ENCODE measurements around the gene MSL2.
"Not testable (repeated sequence)": the region's sequence is repeated elsewhere in the genome, so short reads cannot be mapped to it uniquely, and the experiment has no call there.

MSL2 gene

DNA sequence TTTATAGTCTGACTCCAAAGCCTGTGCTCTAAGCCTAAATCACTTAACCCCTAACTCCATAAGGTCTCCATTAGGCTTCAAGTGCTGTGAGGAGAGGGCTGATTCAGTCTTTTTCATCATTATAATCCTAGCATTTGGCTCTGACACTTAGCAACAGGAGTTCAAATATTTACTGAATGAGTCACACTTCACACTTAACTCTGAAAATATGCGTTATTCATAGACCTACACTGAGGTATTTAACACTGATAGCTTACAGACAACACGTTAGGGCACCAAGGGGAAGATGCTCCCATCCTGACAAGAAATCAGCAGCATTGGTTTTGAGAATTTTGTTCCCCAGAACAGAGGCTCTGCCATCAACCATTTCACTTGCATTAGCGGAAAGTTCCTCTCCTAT, 53.5 kb downstream of the MSL2 start:
- Histone ChIP-seq H3K9ac (ENCODE audit: low read length in 2 of 2) (no peak overlapping the region), H3K9me3 (ENCODE audit: control insufficient read depth in 2 of 2, low read length in 2 of 2) (no peaks in the 10 kb centered on the region), H3K36me3 (ENCODE audit: control insufficient read depth in 2 of 2, insufficient read depth in 2 of 2, low read length in 2 of 2) (peaks cover 6 to 9% of the 10 kb centered on the region in 2 donors), H3K4me1 (ENCODE audit: control insufficient read depth, insufficient read depth, low read length) (no peaks in the 10 kb centered on the region), H3K27ac (ENCODE audit: low read length) (no peak overlapping the region), H3K27me3 (ENCODE audit: control insufficient read depth in 1 of 2, insufficient read depth in 2 of 2, low read length in 2 of 2) (no peaks in the 10 kb centered on the region), H3K4me3 (ENCODE audit: low read length in 2 of 2) (no peak overlapping the region)

DNA sequence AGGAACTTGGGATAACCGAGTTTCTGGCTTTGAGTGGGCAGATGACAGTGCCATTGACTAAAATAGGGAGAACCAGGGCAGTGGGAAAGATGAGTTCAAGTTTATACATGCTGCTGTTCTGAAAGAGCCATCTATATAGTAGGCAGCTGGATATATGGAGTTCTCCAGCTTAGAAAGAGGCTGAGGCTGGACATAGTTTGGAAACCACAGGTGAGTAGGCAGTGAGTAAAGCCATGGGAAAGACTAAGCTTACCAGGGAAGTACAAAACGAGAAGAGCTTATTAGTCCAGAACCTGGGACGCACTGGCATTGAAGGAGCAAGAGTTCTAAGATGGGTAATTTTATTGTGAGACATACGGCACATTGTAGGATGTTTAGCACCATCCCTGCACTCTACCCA, 54.2 kb downstream of the MSL2 start:
- H3K27ac ChIP-seq (ENCODE audit: low read length) = no peak overlapping the region
- H3K9ac ChIP-seq (ENCODE audit: low read length in 2 of 2) = no peak overlapping the region

DNA sequence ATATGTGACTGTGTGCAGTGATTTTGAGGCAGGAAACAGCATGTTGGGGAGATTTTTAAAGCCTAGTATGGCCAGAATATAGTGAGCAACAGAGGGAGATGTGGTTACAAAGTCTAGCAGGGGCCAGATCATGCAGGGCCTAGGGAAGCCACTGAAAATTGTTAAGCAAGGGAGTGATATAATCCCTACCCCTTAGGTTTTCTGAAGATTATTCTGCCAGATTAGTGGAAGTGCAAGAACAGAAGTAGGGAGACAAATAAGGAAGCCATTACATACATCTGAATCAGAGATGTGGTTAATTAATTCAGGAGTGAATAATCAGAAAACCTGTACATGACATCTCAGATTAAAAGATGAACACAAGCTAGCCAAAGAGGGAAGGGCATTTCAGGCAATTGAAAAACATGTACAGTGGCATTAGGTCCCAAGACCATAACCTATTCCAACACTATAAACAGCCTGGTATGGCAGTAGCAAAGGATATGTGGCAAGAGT, 54.8 kb downstream of the MSL2 start:
- H3K36me3 ChIP-seq (ENCODE audit: control insufficient read depth in 2 of 2, insufficient read depth in 2 of 2, low read length in 2 of 2) = peaks cover 6 to 9% of the 10 kb centered on the region in 2 donors
- no peak overlapping the region for H3K4me3 ChIP-seq (ENCODE audit: low read length in 2 of 2)
- H3K27me3 ChIP-seq (ENCODE audit: control insufficient read depth in 1 of 2, insufficient read depth in 2 of 2, low read length in 2 of 2) = no peaks in the 10 kb centered on the region
- no peaks in the 10 kb centered on the region for H3K4me1 ChIP-seq (ENCODE audit: control insufficient read depth, insufficient read depth, low read length)
- no peak overlapping the region for H3K9ac ChIP-seq (ENCODE audit: low read length in 2 of 2)
- H3K27ac ChIP-seq (ENCODE audit: low read length) = no peak overlapping the region
- no peaks in the 10 kb centered on the region for H3K9me3 ChIP-seq (ENCODE audit: control insufficient read depth in 2 of 2, low read length in 2 of 2)

More for the DNA sequence above, 54.2 kb downstream of the MSL2 start:
- no peaks in the 10 kb centered on the region for H3K27me3 ChIP-seq (ENCODE audit: control insufficient read depth in 1 of 2, insufficient read depth in 2 of 2, low read length in 2 of 2)
- H3K36me3 ChIP-seq (ENCODE audit: control insufficient read depth in 2 of 2, insufficient read depth in 2 of 2, low read length in 2 of 2) = peaks cover 6% of the 10 kb centered on the region in 2 donors
- H3K4me1 ChIP-seq (ENCODE audit: control insufficient read depth, insufficient read depth, low read length) = no peaks in the 10 kb centered on the region
- H3K9me3 ChIP-seq (ENCODE audit: control insufficient read depth in 2 of 2, low read length in 2 of 2) = no peaks in the 10 kb centered on the region
- no peak overlapping the region for H3K4me3 ChIP-seq (ENCODE audit: low read length in 2 of 2)

DNA sequence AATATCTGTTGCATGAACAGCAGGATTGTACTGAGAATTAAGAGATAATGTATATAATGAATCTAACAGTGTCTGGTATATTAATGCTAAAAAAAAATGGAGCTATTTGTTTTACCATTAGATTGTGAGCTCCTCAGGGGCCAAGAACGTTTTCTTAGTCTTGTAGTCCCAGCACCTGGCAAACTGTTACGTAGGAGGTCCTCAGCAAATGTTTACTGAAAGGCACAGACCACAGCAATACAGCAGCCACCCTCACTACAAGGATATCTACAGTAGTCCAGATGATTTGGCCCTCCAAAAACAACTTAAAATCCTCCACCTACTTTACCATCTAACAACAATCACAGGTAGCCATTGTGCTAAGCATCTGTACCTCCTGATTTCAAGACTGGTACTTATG, 59.7 kb downstream of the MSL2 start:
- Histone ChIP-seq H3K9ac (ENCODE audit: low read length in 2 of 2) (no peak overlapping the region), H3K9me3 (ENCODE audit: control insufficient read depth in 2 of 2, low read length in 2 of 2) (no peaks in the 10 kb centered on the region), H3K4me3 (ENCODE audit: low read length in 2 of 2) (no peak overlapping the region), H3K27me3 (ENCODE audit: control insufficient read depth in 1 of 2, insufficient read depth in 2 of 2, low read length in 2 of 2) (no peaks in the 10 kb centered on the region), H3K4me1 (ENCODE audit: control insufficient read depth, insufficient read depth, low read length) (no peaks in the 10 kb centered on the region), H3K27ac (ENCODE audit: low read length) (no peak overlapping the region), H3K36me3 (ENCODE audit: control insufficient read depth in 2 of 2, insufficient read depth in 2 of 2, low read length in 2 of 2) (peaks cover 0 to 3% of the 10 kb centered on the region in 2 donors)

DNA sequence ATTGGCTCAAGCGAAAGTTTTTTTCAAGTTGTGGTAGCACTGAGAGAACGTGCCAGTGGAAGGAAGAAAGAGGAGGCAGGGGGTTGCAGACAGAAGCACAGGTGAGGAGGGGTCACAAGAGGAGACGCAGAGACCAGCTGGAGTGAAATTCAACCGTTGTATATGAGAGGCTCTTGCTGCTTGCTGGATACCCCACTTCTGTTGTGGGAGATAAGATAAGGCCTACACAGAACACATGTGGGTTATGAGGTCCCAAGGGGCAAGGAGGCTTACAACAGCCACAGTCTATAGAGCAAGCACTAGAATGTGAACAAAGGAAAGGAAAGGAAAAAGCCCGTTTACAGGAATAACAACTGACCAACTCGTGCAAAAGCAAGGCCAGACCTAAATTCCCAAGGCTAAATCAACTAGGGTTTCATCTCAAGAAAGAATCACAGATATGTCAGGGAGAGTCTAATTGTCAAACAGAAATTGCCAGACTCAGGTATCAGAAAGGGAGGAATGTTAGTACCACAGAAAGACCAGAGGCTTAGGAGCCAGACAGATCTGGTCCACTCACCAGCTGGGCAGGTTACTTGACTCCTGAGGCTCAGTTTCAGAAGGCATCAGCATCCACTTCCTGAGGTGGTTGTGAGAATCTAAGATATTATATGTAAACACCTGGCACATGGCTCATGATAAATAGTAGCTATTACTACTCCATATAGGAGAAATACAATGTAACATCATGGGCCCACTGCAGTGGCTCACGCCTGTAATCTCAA, 60.9 kb downstream of the MSL2 start:
- H3K4me1 ChIP-seq (ENCODE audit: control insufficient read depth, insufficient read depth, low read length) = no peaks in the 10 kb centered on the region
- H3K4me3 ChIP-seq (ENCODE audit: low read length in 2 of 2) = no peak overlapping the region
- no peaks in the 10 kb centered on the region for H3K9me3 ChIP-seq (ENCODE audit: control insufficient read depth in 2 of 2, low read length in 2 of 2)
- H3K27me3 ChIP-seq (ENCODE audit: control insufficient read depth in 1 of 2, insufficient read depth in 2 of 2, low read length in 2 of 2) = no peaks in the 10 kb centered on the region
- no peak overlapping the region for H3K27ac ChIP-seq (ENCODE audit: low read length)
- peaks cover 0 to 3% of the 10 kb centered on the region in 2 donors for H3K36me3 ChIP-seq (ENCODE audit: control insufficient read depth in 2 of 2, insufficient read depth in 2 of 2, low read length in 2 of 2)
- no peak overlapping the region for H3K9ac ChIP-seq (ENCODE audit: low read length in 2 of 2)

DNA sequence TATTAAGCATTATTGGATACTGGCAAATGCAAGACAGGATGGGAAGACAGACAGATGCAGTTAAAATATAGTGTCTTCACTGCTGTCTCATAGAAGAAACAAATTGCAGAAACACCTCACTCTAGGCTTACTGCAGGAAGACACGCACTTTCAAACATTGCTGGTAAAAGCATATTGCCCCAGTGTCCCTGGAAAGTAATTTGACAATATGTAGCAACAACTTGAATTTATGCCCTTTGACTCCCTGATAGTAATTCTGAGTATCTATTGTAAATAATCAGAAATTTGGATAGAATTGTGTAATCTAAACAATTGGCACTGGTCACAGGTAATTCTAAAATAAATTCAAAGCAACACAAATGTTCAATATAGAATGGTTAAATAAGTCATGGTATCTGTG, 62.0 kb downstream of the MSL2 start:
- H3K4me1 ChIP-seq (ENCODE audit: control insufficient read depth, insufficient read depth, low read length) = no peaks in the 10 kb centered on the region
- H3K27me3 ChIP-seq (ENCODE audit: control insufficient read depth in 1 of 2, insufficient read depth in 2 of 2, low read length in 2 of 2) = no peaks in the 10 kb centered on the region
- no peaks in the 10 kb centered on the region for H3K9me3 ChIP-seq (ENCODE audit: control insufficient read depth in 2 of 2, low read length in 2 of 2)
- H3K9ac ChIP-seq (ENCODE audit: low read length in 2 of 2) = no peak overlapping the region
- H3K27ac ChIP-seq (ENCODE audit: low read length) = no peak overlapping the region
- peaks cover 0 to 3% of the 10 kb centered on the region in 2 donors for H3K36me3 ChIP-seq (ENCODE audit: control insufficient read depth in 2 of 2, insufficient read depth in 2 of 2, low read length in 2 of 2)
- H3K4me3 ChIP-seq (ENCODE audit: low read length in 2 of 2) = no peak overlapping the region

DNA sequence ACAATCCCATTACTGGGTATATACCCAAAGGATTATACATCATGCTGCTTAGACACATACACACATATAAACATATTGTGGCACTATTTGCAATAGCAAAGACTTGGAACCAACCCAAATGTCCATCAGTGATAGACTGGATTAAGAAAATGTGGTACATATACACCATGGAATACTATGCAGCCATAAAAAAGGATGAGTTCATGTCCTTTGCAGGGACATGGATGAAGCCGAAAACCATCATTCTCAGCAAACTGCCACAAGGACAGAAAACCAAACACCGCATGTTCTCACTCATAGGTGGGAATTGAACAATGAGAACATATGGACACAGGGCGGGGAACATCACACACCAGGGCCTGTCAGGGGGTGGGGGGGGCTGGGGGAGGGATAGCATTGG, 64.5 kb downstream of the MSL2 start:
- not testable (repeated sequence) for H3K9me3 ChIP-seq (ENCODE audit: control insufficient read depth in 2 of 2, low read length in 2 of 2); H3K36me3 ChIP-seq (ENCODE audit: control insufficient read depth in 2 of 2, insufficient read depth in 2 of 2, low read length in 2 of 2); H3K4me3 ChIP-seq (ENCODE audit: low read length in 2 of 2); H3K9ac ChIP-seq (ENCODE audit: low read length in 2 of 2); H3K4me1 ChIP-seq (ENCODE audit: control insufficient read depth, insufficient read depth, low read length); H3K27me3 ChIP-seq (ENCODE audit: control insufficient read depth in 1 of 2, insufficient read depth in 2 of 2, low read length in 2 of 2); H3K27ac ChIP-seq (ENCODE audit: low read length)

DNA sequence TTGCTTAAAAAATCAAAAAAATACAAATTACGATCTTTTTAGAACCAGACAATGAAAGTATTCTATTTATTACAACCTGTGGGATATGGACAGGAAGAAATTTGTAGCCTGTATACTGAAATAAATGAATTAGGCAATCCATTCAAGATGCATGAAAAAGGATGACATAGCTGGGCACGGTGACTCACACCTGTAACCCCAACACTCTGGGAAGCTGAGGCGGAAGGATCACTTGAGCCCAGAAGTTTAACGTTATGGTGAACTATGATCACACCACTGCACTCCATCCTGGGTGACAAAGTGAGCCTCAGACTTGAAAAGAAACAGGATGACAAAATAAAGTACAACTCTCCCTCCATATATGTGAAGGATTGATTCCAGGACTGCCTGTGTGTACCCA, 74.1 kb downstream of the MSL2 start:
- H3K36me3 ChIP-seq (ENCODE audit: control insufficient read depth in 2 of 2, insufficient read depth in 2 of 2, low read length in 2 of 2) = peaks cover 4 to 8% of the 10 kb centered on the region in 2 donors
- no peak overlapping the region for H3K9ac ChIP-seq (ENCODE audit: low read length in 2 of 2)
- no peaks in the 10 kb centered on the region for H3K4me1 ChIP-seq (ENCODE audit: control insufficient read depth, insufficient read depth, low read length)
- H3K27ac ChIP-seq (ENCODE audit: low read length) = no peak overlapping the region
- H3K9me3 ChIP-seq (ENCODE audit: control insufficient read depth in 2 of 2, low read length in 2 of 2) = no peaks in the 10 kb centered on the region
- H3K27me3 ChIP-seq (ENCODE audit: control insufficient read depth in 1 of 2, insufficient read depth in 2 of 2, low read length in 2 of 2) = no peaks in the 10 kb centered on the region
- no peak overlapping the region for H3K4me3 ChIP-seq (ENCODE audit: low read length in 2 of 2)

DNA sequence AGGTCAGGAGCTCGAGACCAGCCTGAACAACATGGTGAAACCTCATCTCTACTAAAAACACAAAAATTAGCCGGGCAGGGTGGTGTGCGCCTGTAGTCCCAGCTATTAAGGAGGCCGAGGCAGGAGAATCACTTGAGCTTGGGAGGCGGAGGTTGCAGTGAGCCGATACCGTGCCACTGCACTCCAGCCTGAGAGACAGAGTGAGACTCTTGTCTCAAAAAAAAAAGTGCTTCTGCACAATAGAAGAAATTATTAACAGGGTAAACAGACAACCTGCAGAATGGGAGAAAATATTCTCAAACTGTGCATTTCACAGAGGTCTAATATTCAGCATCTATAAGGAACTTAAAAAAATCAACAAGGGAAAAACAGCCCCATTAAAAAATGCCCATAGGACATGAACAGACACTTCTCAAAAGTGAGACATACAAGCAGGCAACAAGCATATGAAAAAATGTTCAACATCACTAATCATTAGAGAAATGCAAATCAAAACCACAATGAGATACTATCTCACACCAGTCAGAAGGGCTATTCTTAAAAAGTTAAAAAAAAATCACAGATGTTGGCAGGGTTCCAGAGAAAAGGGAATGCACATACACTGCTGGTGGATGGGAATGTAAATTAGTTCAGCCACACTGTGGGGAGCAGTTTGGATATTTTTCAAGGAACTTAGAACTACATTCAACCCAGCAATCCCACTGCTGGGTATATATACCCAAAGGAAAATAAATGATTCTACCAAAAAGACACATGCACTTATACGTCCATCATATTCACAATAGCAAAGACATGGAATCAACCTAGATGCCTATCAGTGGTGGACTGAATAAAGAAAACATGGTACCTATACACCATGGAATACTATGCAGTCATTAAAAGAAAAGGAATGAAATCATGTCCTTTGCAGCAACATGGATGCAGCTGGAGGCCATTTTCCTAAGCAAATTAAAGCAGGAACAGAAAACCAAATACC, 75.5 kb downstream of the MSL2 start:
- H3K27ac ChIP-seq (ENCODE audit: low read length) = no peak overlapping the region
- no peaks in the 10 kb centered on the region for H3K27me3 ChIP-seq (ENCODE audit: control insufficient read depth in 1 of 2, insufficient read depth in 2 of 2, low read length in 2 of 2)
- H3K36me3 ChIP-seq (ENCODE audit: control insufficient read depth in 2 of 2, insufficient read depth in 2 of 2, low read length in 2 of 2) = peaks cover 4% of the 10 kb centered on the region in 2 donors
- H3K4me1 ChIP-seq (ENCODE audit: control insufficient read depth, insufficient read depth, low read length) = no peaks in the 10 kb centered on the region
- no peaks in the 10 kb centered on the region for H3K9me3 ChIP-seq (ENCODE audit: control insufficient read depth in 2 of 2, low read length in 2 of 2)
- H3K9ac ChIP-seq (ENCODE audit: low read length in 2 of 2) = no peak overlapping the region
- no peak overlapping the region for H3K4me3 ChIP-seq (ENCODE audit: low read length in 2 of 2)

DNA sequence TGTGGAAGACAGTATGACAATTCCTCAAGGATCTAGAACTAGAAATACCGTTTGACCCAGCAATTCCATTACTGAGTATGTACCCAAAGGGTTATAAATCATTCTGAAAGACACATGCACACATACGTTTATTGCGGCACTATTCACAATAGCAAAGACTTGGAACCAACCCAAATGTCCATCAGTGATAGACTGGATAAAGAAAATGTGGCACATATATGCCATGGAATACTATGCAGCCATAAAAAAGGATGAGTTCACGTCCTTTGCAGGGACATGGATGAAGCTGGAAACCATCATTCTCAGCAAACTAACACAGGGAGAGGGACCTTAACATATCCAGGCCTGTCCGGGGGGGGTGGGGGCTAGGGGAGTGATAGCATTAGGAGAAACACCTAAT, 76.4 kb downstream of the MSL2 start:
- not testable (repeated sequence) for H3K4me1 ChIP-seq (ENCODE audit: control insufficient read depth, insufficient read depth, low read length); H3K9ac ChIP-seq (ENCODE audit: low read length in 2 of 2); H3K4me3 ChIP-seq (ENCODE audit: low read length in 2 of 2); H3K36me3 ChIP-seq (ENCODE audit: control insufficient read depth in 2 of 2, insufficient read depth in 2 of 2, low read length in 2 of 2); H3K27me3 ChIP-seq (ENCODE audit: control insufficient read depth in 1 of 2, insufficient read depth in 2 of 2, low read length in 2 of 2); H3K27ac ChIP-seq (ENCODE audit: low read length); H3K9me3 ChIP-seq (ENCODE audit: control insufficient read depth in 2 of 2, low read length in 2 of 2)
